ENCODE data around the gene ANKRD13B. TPM values are rescaled to one million over a fixed set of nuclear protein-coding genes. Genes with fewer than 3 reads are reported as not detected.

Gene ANKRD13B
- total RNA-seq, 3 donors from 2014 or later (not counting 1 experiment from before 2014, with no cell fraction given) = 2.3 to 6.6 (median 4.0) TPM

- TF ChIP-seq CTCF (IDR thresholded peaks at IDR 0.05) = no peak
- no peaks in the 10 kb centered on the region for H3K9me3 Mint-ChIP-seq
- Histone ChIP-seq H3K27me3 (ENCODE audit: control insufficient read depth, insufficient read depth, low read length) (no peaks in the 10 kb centered on the region), H3K27ac (ENCODE audit: low read length) (no peak overlapping the region), H3K36me3 (ENCODE audit: control insufficient read depth, insufficient read depth, low read length) (peaks cover 61% of the 10 kb centered on the region), H3K9me3 (ENCODE audit: control insufficient read depth, insufficient read depth, low read length) (no peaks in the 10 kb centered on the region), H3K4me3 (ENCODE audit: low read length) (no peak overlapping the region), H3K4me1 (ENCODE audit: control insufficient read depth, insufficient read depth, low read length) (no peaks in the 10 kb centered on the region)
- no peaks in the 10 kb centered on the region for H3K27me3 Mint-ChIP-seq (ENCODE audit: low read depth in 2 of 2)
- H3K36me3 Mint-ChIP-seq = peaks cover 12% of the 10 kb centered on the region
- peaks cover 49 to 51% of the 10 kb centered on the region in 2 donors for H3K4me1 Mint-ChIP-seq
- ATAC-seq (no peak), DNase-seq (no peak)
- intact Hi-C loops (cut with micrococcal nuclease) = no loop called here
- H3K4me3 Mint-ChIP-seq = no peak overlapping the region
- WGBS (ENCODE audit: insufficient coverage) = 96% methylated on average over 2 of the region's 2 CpGs
- H3K27ac Mint-ChIP-seq = peak overlapping the region in 1 of 2 donors; percentile 32
These were observed 36.9 kb downstream of the ANKRD13B start for GRCh38 chr17:29629839-29630238.

GRCh38 chr17:29630630-29631193 lies 37.8 kb downstream of the ANKRD13B start:
- no peak for TF ChIP-seq CTCF (IDR thresholded peaks at IDR 0.05)
- Mint-ChIP-seq H3K4me3 (no peak overlapping the region), H3K4me1 (peaks cover 47 to 49% of the 10 kb centered on the region in 2 donors), H3K27me3 (ENCODE audit: low read depth in 2 of 2) (no peaks in the 10 kb centered on the region), H3K27ac (peak overlapping the region in 1 of 2 donors; percentile 18), H3K36me3 (peaks cover 10% of the 10 kb centered on the region), H3K9me3 (no peaks in the 10 kb centered on the region)
- intact Hi-C loops (cut with micrococcal nuclease) = no loop called here
- ATAC-seq (no peak), DNase-seq (no peak)
- H3K27me3 ChIP-seq (ENCODE audit: control insufficient read depth, insufficient read depth, low read length) = no peaks in the 10 kb centered on the region
- peaks cover 66% of the 10 kb centered on the region for H3K36me3 ChIP-seq (ENCODE audit: control insufficient read depth, insufficient read depth, low read length)
- H3K27ac ChIP-seq (ENCODE audit: low read length) = no peak overlapping the region
- no peaks in the 10 kb centered on the region for H3K9me3 ChIP-seq (ENCODE audit: control insufficient read depth, insufficient read depth, low read length)
- H3K4me1 ChIP-seq (ENCODE audit: control insufficient read depth, insufficient read depth, low read length) = no peaks in the 10 kb centered on the region
- WGBS (ENCODE audit: insufficient coverage) = 95% methylated on average over 5 of the region's 6 CpGs
- H3K4me3 ChIP-seq (ENCODE audit: low read length) = no peak overlapping the region

- Histone ChIP-seq H3K4me1 (ENCODE audit: control insufficient read depth, insufficient read depth, low read length) (no peaks in the 10 kb centered on the region), H3K27me3 (ENCODE audit: control insufficient read depth, insufficient read depth, low read length) (no peaks in the 10 kb centered on the region), H3K36me3 (ENCODE audit: control insufficient read depth, insufficient read depth, low read length) (peaks cover 74% of the 10 kb centered on the region), H3K9me3 (ENCODE audit: control insufficient read depth, insufficient read depth, low read length) (no peaks in the 10 kb centered on the region), H3K27ac (ENCODE audit: low read length) (no peak overlapping the region), H3K4me3 (ENCODE audit: low read length) (no peak overlapping the region)
- TF ChIP-seq CTCF (IDR thresholded peaks at IDR 0.05) = no peak
- 97% methylated on average over 3 of the region's 3 CpGs for WGBS (ENCODE audit: insufficient coverage)
- ATAC-seq = no peak
- no peaks in the 10 kb centered on the region for H3K27me3 Mint-ChIP-seq (ENCODE audit: low read depth in 2 of 2)
- peak overlapping the region; percentile 14 to 18 for H3K27ac Mint-ChIP-seq
- peaks cover 6% of the 10 kb centered on the region for H3K36me3 Mint-ChIP-seq
- intact Hi-C loops (cut with micrococcal nuclease) = no loop called here
- H3K9me3 Mint-ChIP-seq = no peaks in the 10 kb centered on the region
- H3K4me1 Mint-ChIP-seq = peaks cover 32 to 37% of the 10 kb centered on the region in 2 donors
- no peak for DNase-seq
- H3K4me3 Mint-ChIP-seq = no peak overlapping the region
These were observed 41.0 kb downstream of the ANKRD13B start for GRCh38 chr17:29633886-29634285.

GRCh38 chr17:29640413-29640812 lies 47.5 kb downstream of the ANKRD13B start:
- Histone ChIP-seq H3K9me3 (ENCODE audit: control insufficient read depth, insufficient read depth, low read length) (no peaks in the 10 kb centered on the region), H3K27ac (ENCODE audit: low read length) (no peak overlapping the region), H3K27me3 (ENCODE audit: control insufficient read depth, insufficient read depth, low read length) (no peaks in the 10 kb centered on the region), H3K4me3 (ENCODE audit: low read length) (no peak overlapping the region), H3K4me1 (ENCODE audit: control insufficient read depth, insufficient read depth, low read length) (peaks cover 5% of the 10 kb centered on the region), H3K36me3 (ENCODE audit: control insufficient read depth, insufficient read depth, low read length) (peaks cover 58% of the 10 kb centered on the region)
- Mint-ChIP-seq H3K27me3 (ENCODE audit: low read depth in 2 of 2) (no peaks in the 10 kb centered on the region), H3K9me3 (no peaks in the 10 kb centered on the region), H3K4me3 (no peak overlapping the region), H3K27ac (peak overlapping the region; percentile 83 to 87), H3K4me1 (peaks cover 21 to 32% of the 10 kb centered on the region in 2 donors), H3K36me3 (no peaks in the 10 kb centered on the region)
- intact Hi-C loops (cut with micrococcal nuclease) = no loop called here
- TF ChIP-seq CTCF (IDR thresholded peaks at IDR 0.05) = no peak
- 36% methylated on average over 2 of the region's 2 CpGs for WGBS (ENCODE audit: insufficient coverage)
- DNase-seq (no peak), ATAC-seq (no peak)

All from natural killer cell (primary cell).